Mammary epithelial cell (primary cell): ENCODE measurements around the gene MED16.

Experiments used
- EZH2 ChIP-seq: IDR thresholded peaks from 2 replicates; pipeline ENCODE4 v1.6.1; 2012; ENCODE audit warnings: low read length, inconsistent platforms, borderline replicate concordance
- TF ChIP-seq, protein P1 (sequence below), 2 donors: IDR thresholded peaks in 1 of 2; conservative IDR thresholded peaks in 1 of 2; 2 replicates each; pipeline ENCODE4 v1.5.1; 2011 to 2012; ENCODE audit warnings: inconsistent platforms in 2 of 2, low read length in 2 of 2, mild to moderate bottlenecking in 2 of 2, control low read depth in 1 of 2, low read depth in 1 of 2; ENCODE audit not compliant: insufficient read depth in 1 of 2; ENCODE audit errors: extremely low read depth in 1 of 2

DNA sequence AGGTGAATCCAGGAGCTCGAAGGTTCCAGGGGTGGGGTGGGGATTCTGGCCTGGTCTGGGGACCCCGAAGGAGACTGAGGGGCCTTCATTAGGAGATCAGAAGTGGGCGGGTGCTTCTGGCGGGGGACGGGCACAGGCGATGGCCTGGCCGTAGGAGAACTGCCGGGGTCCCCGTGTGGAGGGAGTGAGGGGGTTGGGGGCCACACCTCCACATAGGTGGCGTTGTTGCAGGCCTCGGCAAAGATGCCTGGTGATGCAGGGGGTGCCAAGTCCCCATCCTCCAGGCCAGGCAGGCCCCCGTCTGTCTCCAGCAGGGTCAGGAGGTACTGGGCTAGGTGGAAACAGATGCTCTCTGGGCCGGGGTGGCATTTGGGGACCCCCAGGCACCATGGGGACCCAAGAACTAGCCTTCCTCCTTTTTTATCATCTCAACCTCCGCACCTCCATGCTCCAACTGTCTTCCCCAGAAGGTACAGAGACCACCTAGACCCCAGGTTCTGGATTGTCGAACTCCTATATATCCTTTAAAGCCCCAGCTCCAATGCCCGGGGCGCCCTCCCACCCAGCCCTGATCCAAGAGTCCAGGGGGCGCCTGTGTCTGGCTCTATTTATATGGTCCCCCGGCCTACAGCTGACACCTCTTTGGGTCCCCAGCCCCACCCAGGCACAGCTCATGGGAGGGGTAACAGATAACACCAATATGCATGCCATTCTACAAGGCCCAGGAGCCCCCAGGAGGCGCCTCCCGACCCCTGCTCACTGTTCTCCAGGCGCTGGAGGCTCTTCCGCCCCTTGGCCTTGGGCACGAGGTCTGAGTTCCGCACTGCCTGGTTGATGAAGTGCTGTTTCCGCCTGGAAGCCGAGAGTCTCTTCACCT, 8.5 kb upstream of the MED16 start:
- TF ChIP-seq, protein P1, sequence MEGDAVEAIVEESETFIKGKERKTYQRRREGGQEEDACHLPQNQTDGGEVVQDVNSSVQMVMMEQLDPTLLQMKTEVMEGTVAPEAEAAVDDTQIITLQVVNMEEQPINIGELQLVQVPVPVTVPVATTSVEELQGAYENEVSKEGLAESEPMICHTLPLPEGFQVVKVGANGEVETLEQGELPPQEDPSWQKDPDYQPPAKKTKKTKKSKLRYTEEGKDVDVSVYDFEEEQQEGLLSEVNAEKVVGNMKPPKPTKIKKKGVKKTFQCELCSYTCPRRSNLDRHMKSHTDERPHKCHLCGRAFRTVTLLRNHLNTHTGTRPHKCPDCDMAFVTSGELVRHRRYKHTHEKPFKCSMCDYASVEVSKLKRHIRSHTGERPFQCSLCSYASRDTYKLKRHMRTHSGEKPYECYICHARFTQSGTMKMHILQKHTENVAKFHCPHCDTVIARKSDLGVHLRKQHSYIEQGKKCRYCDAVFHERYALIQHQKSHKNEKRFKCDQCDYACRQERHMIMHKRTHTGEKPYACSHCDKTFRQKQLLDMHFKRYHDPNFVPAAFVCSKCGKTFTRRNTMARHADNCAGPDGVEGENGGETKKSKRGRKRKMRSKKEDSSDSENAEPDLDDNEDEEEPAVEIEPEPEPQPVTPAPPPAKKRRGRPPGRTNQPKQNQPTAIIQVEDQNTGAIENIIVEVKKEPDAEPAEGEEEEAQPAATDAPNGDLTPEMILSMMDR (conservative IDR thresholded peaks at IDR 0.05 in 1 of 2, IDR thresholded peaks at IDR 0.05 in 1 of 2; ENCODE audit: extremely low read depth in 1 of 2, insufficient read depth in 1 of 2, low read depth in 1 of 2, low read length in 2 of 2) = no peak
- no peak for TF ChIP-seq EZH2
